GM19397 (cell line): Measurements from ENCODE around the gene NCKAP5.
A peak's percentile ranks its signal among the peaks of the same experiment; 100 is the strongest.

ENCODE experiments used
- ATAC-seq: cut with Tn5 transposase; IDR thresholded peaks from one replicate; pipeline ENCODE4 v1.9.1; 2021; ENCODE audit warnings: mild to moderate bottlenecking, moderate library complexity; ENCODE audit not compliant: unreplicated experiment

NCKAP5 gene

GRCh38 chr2:132975193-132976105, 592.8 kb downstream of the NCKAP5 start:
- no peak for ATAC-seq

GRCh38 chr2:132974467-132975095, 593.7 kb downstream of the NCKAP5 start:
- ATAC-seq: no peak

GRCh38 chr2:132971310-132972061, 596.8 kb downstream of the NCKAP5 start:
- ATAC-seq: no peak

DNA sequence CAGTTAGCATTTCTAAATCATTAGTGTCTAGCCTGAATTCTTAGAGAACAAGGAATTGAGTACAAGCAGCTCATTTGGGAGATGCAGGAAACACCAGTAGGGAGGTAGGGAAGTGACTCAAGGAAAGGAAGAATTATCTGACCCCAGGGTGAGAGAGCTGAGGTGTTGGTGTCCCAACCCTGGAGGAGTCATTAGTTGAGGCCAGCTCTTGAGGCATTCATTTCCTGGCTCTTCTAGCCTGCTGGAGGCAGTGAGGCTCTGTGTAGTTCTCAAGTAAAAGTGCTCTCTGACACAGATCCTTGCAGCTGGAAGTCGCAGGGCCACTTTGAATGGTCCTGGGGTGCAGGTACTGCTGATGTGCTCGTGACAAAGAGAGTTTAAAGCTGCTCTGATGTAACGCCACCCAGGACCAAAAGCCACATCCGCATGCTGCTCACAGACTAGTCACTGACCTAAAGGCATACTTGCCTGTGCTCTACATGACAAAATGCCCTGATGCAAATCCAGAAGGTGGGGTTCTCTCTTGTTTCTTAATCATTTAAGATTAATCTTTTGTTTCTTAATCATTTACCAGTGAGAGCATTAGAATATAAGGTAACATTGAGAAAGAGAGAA, 598.8 kb downstream of the NCKAP5 start:
- ATAC-seq: no peak

DNA sequence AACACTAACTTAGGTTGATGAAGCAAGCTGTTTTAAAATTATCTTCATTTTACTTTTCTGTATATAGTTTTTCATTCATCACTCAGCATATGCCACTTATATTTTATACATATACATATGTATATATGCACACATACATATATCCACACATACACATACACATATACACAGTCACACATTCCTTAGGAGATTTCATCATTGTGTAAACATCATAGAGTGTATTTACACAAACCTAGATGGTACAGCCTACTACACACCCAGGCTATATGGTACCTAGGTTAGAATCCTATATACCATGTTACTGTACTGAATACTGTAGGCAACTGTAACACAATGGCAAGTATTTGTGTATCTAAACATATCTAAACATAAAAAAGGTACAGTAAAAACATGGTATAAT, 602.8 kb downstream of the NCKAP5 start:
- no peak for ATAC-seq

DNA sequence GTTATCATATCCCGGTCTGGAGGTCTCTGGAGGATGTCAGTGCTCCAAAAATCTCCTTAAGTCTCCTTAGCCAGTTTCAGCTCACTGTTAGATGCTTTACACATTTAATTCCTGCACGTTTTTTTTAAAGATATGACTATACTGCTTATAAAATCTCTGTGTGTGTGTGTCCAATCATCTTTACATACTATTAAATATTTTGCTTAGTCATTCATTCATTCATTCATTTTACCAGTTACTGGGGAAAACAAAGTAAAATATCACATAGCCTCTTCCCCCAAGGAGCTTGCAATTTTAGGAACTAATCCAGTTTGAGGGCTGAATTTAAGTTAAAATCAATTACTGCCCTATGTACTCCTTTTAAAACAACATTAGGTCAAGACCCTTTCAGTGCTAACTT, 605.1 kb downstream of the NCKAP5 start:
- ATAC-seq: no peak

DNA sequence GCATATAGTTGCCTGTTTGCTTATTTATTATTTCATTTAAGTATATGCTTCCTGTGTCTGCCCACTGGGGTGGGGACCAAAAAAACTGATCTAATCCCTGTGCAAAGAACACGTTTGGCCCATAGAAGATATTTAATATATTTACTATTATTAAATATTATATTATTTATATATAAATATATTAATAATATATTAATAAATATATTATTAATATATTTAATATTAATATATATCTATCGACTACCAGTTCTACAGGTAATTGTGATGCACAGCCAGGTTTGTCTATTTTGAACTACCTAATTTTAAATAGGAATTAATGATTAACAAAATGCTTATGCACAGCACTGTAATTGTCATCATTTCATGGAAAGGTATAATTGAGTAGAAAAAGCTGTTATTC, 609.4 kb downstream of the NCKAP5 start:
- no peak for ATAC-seq

DNA sequence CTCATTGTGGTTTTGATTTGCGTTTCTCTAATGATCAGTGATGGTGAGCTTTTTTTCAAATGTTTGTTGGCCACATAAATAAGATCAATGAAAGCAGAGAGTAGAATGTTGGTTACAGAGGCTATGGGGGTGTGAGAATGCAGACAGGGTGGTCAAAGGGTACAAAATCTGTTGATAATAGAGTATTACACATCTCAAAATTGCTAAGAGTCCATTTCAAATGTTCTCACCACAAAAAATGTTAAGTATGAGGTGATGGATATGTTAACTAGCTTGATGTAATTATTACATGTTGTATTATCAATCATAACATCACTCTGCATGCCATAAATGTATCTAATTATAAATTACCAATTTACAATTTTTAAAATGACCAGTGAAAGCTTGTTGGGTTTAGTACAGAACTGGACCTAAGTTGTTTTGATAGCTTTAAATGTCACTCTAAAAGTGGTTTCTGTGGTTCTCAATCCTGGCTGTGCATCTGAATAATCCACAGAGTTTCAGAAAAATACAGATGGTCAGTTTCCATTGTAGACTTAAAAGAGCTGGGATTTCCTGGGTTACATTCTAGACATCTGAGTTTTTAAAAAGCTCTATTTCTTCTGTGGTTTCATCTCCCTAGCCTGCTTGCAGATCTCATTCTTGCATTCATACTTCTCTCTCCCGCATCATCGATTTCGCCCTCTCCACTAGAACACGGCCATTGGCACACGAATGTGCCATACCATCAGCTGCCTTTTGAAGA, 612.2 kb downstream of the NCKAP5 start:
- ATAC-seq: no peak

DNA sequence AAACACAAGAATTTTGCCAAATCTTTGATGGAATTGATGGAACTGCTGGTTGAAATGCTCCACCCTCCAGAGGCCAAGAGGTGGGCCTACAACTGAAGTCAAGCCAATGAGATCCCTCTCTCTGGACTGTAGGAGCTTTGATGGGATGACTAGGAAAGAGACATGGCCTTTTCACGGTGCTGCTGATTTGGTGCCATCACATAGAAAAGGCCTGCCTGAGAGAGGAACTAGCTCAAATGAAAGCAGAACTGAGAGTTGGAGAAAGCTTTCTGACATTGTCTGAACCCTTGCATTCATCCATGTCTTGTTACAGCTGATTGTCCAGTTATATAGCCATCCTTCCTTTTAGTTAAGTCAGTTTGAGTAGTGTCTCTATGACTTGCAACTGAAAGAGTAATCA, 614.5 kb downstream of the NCKAP5 start:
- peak; percentile 90 for ATAC-seq

DNA sequence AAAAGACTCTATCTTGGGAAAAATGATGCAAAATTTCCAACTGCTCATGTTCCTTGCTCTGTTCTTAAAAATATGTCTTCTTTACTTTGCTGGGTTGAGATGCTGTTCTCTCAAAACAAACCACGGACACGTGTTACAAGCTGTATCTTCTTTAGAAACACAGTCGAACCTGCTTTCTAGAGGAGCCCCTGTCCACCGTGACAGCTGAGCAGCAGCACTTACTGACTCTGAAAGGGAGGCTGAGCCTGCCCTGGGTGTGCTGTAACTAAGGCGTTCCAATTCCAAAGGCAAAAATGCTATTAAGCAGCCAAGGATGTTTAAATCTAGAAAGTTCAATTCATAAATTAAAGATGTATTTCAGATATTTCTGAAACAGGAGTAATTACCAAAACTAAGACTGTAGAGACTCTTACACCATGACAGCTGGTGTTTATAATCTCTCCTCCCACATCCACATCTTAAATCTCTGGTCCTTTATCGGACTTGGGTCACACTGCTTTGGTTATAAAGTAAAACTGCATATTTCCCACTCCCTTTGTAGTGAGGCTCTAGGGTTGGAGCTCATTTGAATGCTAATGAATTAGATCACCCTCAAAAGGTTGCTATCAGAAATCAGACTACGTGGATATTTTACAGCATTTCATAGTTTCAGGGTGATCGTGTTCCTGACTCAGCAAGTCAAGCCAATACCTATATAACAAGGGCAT, 617.1 kb downstream of the NCKAP5 start:
- ATAC-seq: no peak

GRCh38 chr2:132949108-132949507, 619.2 kb downstream of the NCKAP5 start:
- no peak for ATAC-seq

GRCh38 chr2:132948211-132948610, 620.1 kb downstream of the NCKAP5 start:
- no peak for ATAC-seq

GRCh38 chr2:132943829-132944228, 624.4 kb downstream of the NCKAP5 start:
- no peak for ATAC-seq

- no peak for ATAC-seq
Measured at GRCh38 chr2:132941296-132942020, 626.8 kb downstream of the NCKAP5 start.

DNA sequence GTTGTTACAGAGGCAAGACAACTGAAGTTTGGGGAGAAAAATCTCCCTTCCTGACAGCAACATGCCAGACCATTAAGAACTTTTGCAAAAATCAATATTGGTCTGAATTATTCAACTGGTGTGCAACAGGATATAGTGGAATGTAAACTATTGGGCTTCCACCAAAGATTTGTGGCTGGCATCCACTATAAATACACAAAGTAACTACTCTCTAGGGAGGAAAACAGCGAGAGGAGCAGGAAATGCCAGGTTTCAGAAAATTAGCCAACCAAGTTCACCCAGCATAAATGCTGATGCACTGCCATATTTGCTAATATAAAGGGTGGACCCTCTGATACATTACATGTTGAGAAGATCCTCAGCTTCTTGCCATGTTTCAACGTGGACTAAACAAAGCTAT, 630.6 kb downstream of the NCKAP5 start:
- no peak for ATAC-seq

GRCh38 chr2:132936791-132937190, 631.5 kb downstream of the NCKAP5 start:
- peak; percentile 87 for ATAC-seq

- no peak for ATAC-seq
Measured at GRCh38 chr2:132936261-132936660, 632.0 kb downstream of the NCKAP5 start.

DNA sequence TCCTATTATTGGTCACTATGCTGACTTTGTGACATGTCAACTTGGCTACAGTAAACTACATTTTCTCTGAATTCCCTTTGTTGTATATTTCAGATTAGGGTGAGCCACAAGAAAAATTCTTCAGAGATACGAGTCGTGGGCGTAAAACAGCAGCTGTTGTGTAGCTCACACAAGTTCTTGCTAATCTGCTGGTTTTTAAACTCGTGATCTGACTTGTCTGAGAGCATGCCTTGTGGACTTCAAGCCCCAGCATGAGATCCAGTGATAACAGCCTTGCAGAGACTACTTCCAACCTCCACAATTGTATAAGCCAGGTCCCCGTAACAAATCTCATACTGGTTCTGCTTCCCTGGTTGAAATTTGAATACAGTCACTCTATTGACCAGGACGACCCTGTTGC, 638.5 kb downstream of the NCKAP5 start:
- no peak for ATAC-seq

- no peak for ATAC-seq
Measured at GRCh38 chr2:132923787-132924186, 644.5 kb downstream of the NCKAP5 start.
